Vagina (tissue), 2 donors: ENCODE results near the gene JMJD6. TPM values are rescaled to one million over a fixed set of nuclear protein-coding genes. Genes with fewer than 3 reads are reported as not detected.

Source experiments
- DNase-seq, 2 donors: peaks; one replicate each; pipeline ENCODE4 v3.0.0-alpha.2; 2017; ENCODE audit errors: extremely low spot score in 2 of 2
- H3K27ac ChIP-seq: fragments of 200-600 bp; sonication (generic); one replicate; pipeline ENCODE4 v1.5.1; 2019
- H3K27me3 ChIP-seq: fragments of 200-600 bp; sonication (generic); one replicate; pipeline ENCODE4 v1.5.1; 2019
- H3K36me3 ChIP-seq, 2 donors: fragments of 200-600 bp; sonication (generic); one replicate each; pipeline ENCODE4 v1.5.1; 2017 to 2019
- H3K4me1 ChIP-seq: fragments of 200-600 bp; sonication (generic); one replicate; pipeline ENCODE4 v1.5.1; 2019
- H3K4me3 ChIP-seq, 2 donors: fragments of 200-600 bp; sonication (generic); 1 replicate in 1 of 2; 2 replicates in 1 of 2; pipeline ENCODE4 v1.5.1; 2016 to 2019
- H3K9me3 ChIP-seq: fragments of 200-600 bp; sonication (generic); one replicate; pipeline ENCODE4 v1.5.1; 2019
- CTCF ChIP-seq, 3 experiments: fragments of 450-650 bp in 2 of 3; fragments of 200-600 bp in 1 of 3; sonication (generic) in 1 of 3; IDR thresholded peaks; one replicate each; pipeline ENCODE4 v1.5.1; 2017 to 2019; ENCODE audit warnings: antibody characterized with exemption in 3 of 3, mild to moderate bottlenecking in 2 of 3, moderate library complexity in 2 of 3
- POLR2A ChIP-seq, 2 donors: fragments of 450-650 bp; IDR thresholded peaks; one replicate each; pipeline ENCODE4 v1.6.1; 2017; ENCODE audit warnings: antibody characterized with exemption in 2 of 2, mild to moderate bottlenecking in 2 of 2, moderate library complexity in 2 of 2
- POLR2AphosphoS5 ChIP-seq, 2 donors: sonication (generic); formaldehyde crosslinking; IDR thresholded peaks; one replicate each; pipeline ENCODE4 v1.9.0; 2017; ENCODE audit warnings: antibody characterized with exemption in 2 of 2, mild to moderate bottlenecking in 2 of 2, low read depth in 1 of 2; ENCODE audit not compliant: insufficient read depth in 1 of 2
- intact Hi-C: fragments of 100-400 bp; cut with DNase I; formaldehyde crosslinking; loops from one replicate; pipeline ENCODE4 v1.15.1; 2023
- total RNA-seq: library from RNA; depleted of rRNA; stranded (reverse); fragments of >200 nt; gene quantifications from one replicate; pipeline ENCODE4 v1.2.3, GENCODE V29; 2016

JMJD6 gene
- total RNA-seq, 1 donor from 2014 or later: 28.0 TPM

- DNase-seq: no peak
- Histone ChIP-seq H3K9me3 (no peaks in the 10 kb centered on the region), H3K27me3 (no peaks in the 10 kb centered on the region), H3K36me3 (peaks cover 0 to 7% of the 10 kb centered on the region in 2 donors), H3K27ac (peak overlapping the region; percentile 86), H3K4me3 (peak overlapping the region; percentile 54 to 59), H3K4me1 (peaks cover 21% of the 10 kb centered on the region)
- no peak for TF ChIP-seq POLR2A (IDR thresholded peaks at IDR 0.05)
- no peak for TF ChIP-seq POLR2AphosphoS5 (IDR thresholded peaks at IDR 0.05; ENCODE audit: insufficient read depth in 1 of 2, low read depth in 1 of 2)
- no peak for TF ChIP-seq CTCF (IDR thresholded peaks at IDR 0.05)
- intact Hi-C loops: no loop called here
Observed at GRCh38 chr17:76672270-76672851, 54.0 kb downstream of the JMJD6 start.

- Histone ChIP-seq H3K4me3 (peak overlapping the region; percentile 54 to 59), H3K36me3 (peaks cover 0 to 2% of the 10 kb centered on the region in 2 donors), H3K4me1 (peaks cover 21% of the 10 kb centered on the region), H3K27ac (peak overlapping the region; percentile 86), H3K9me3 (no peaks in the 10 kb centered on the region), H3K27me3 (no peaks in the 10 kb centered on the region)
- intact Hi-C loops: no loop called here
- no peak for DNase-seq
- TF ChIP-seq POLR2A (IDR thresholded peaks at IDR 0.05): peak in 1 of 2 donors; percentile 54
- TF ChIP-seq POLR2AphosphoS5 (IDR thresholded peaks at IDR 0.05; ENCODE audit: insufficient read depth in 1 of 2, low read depth in 1 of 2): no peak
- peak in 1 of 3 experiments; percentile 23 for TF ChIP-seq CTCF (IDR thresholded peaks at IDR 0.05)
Observed at GRCh38 chr17:76671912-76672262, 54.5 kb downstream of the JMJD6 start.

- intact Hi-C loops: no loop called here
- DNase-seq: peak in 1 of 2 donors; percentile 100
- peak overlapping the region; percentile 54 to 59 for H3K4me3 ChIP-seq
- TF ChIP-seq POLR2AphosphoS5 (IDR thresholded peaks at IDR 0.05; ENCODE audit: insufficient read depth in 1 of 2, low read depth in 1 of 2) (peak; percentile 87 to 98), POLR2A (IDR thresholded peaks at IDR 0.05) (no peak)
- H3K27me3 ChIP-seq: no peaks in the 10 kb centered on the region
- no peaks in the 10 kb centered on the region for H3K9me3 ChIP-seq
- H3K36me3 ChIP-seq: no peaks in the 10 kb centered on the region
- peaks cover 21% of the 10 kb centered on the region for H3K4me1 ChIP-seq
- H3K27ac ChIP-seq: peak overlapping the region; percentile 86
Observed at GRCh38 chr17:76671123-76671911, 55.1 kb downstream of the JMJD6 start.

- no peak for DNase-seq
- Histone ChIP-seq H3K27me3 (no peaks in the 10 kb centered on the region), H3K9me3 (no peaks in the 10 kb centered on the region), H3K4me3 (no peak overlapping the region), H3K4me1 (peaks cover 21% of the 10 kb centered on the region), H3K36me3 (no peaks in the 10 kb centered on the region), H3K27ac (peak overlapping the region; percentile 86)
- intact Hi-C loops: no loop called here
- TF ChIP-seq CTCF (IDR thresholded peaks at IDR 0.05) (no peak), POLR2A (IDR thresholded peaks at IDR 0.05) (no peak), POLR2AphosphoS5 (IDR thresholded peaks at IDR 0.05; ENCODE audit: insufficient read depth in 1 of 2, low read depth in 1 of 2) (no peak)
Observed at GRCh38 chr17:76670718-76671122, 55.7 kb downstream of the JMJD6 start.

- no peaks in the 10 kb centered on the region for H3K36me3 ChIP-seq
- intact Hi-C loops: no loop called here
- peaks cover 21% of the 10 kb centered on the region for H3K4me1 ChIP-seq
- no peak for DNase-seq
- H3K9me3 ChIP-seq: no peaks in the 10 kb centered on the region
- H3K4me3 ChIP-seq: no peak overlapping the region
- peak overlapping the region; percentile 86 for H3K27ac ChIP-seq
- no peaks in the 10 kb centered on the region for H3K27me3 ChIP-seq
- TF ChIP-seq POLR2AphosphoS5 (IDR thresholded peaks at IDR 0.05; ENCODE audit: insufficient read depth in 1 of 2, low read depth in 1 of 2) (no peak), CTCF (IDR thresholded peaks at IDR 0.05) (no peak), POLR2A (IDR thresholded peaks at IDR 0.05) (no peak)
Observed at GRCh38 chr17:76670020-76670717, 56.2 kb downstream of the JMJD6 start.
